ENCODE data around the gene ZBTB17. TPM values are rescaled to one million over a fixed set of nuclear protein-coding genes. Genes with fewer than 3 reads are reported as not detected.

The ZBTB17 gene
- total RNA-seq, 1 donor from 2014 or later, result 14.3 TPM

GRCh38 chr1:15948595-15949452 lies 27.1 kb downstream of the ZBTB17 start:
- DNase-seq (ENCODE audit: low spot score) (no peak), ATAC-seq (no peak)

GRCh38 chr1:15948091-15948591 lies 27.8 kb downstream of the ZBTB17 start:
- ATAC-seq (no peak), DNase-seq (ENCODE audit: low spot score) (no peak)

GRCh38 chr1:15947382-15948090 lies 28.4 kb downstream of the ZBTB17 start:
- no peak for ATAC-seq
- peak; percentile 33 for DNase-seq (ENCODE audit: low spot score)

GRCh38 chr1:15946571-15947381 lies 29.1 kb downstream of the ZBTB17 start:
- DNase-seq (ENCODE audit: low spot score) (peak; percentile 41), ATAC-seq (no peak)

GRCh38 chr1:15945832-15946448 lies 30.0 kb downstream of the ZBTB17 start:
- ATAC-seq, result no peak
- DNase-seq (ENCODE audit: low spot score), result no peak

GRCh38 chr1:15945011-15945831 lies 30.7 kb downstream of the ZBTB17 start:
- no peak for ATAC-seq
- DNase-seq (ENCODE audit: low spot score), result peak; percentile 45

GRCh38 chr1:15944308-15945010 lies 31.4 kb downstream of the ZBTB17 start:
- ATAC-seq (no peak), DNase-seq (ENCODE audit: low spot score) (no peak)

GRCh38 chr1:15943992-15944307 lies 32.0 kb downstream of the ZBTB17 start:
- ATAC-seq, result no peak
- DNase-seq (ENCODE audit: low spot score), result peak; percentile 41

- ATAC-seq (no peak), DNase-seq (ENCODE audit: low spot score) (peak; percentile 42)
These were observed 32.4 kb downstream of the ZBTB17 start for GRCh38 chr1:15943328-15943991.

- DNase-seq (ENCODE audit: low spot score) (peak; percentile 39), ATAC-seq (no peak)
These were observed 33.1 kb downstream of the ZBTB17 start for GRCh38 chr1:15942661-15943327.

- peak; percentile 53 for ATAC-seq
- peak; percentile 53 for DNase-seq (ENCODE audit: low spot score)
These were observed 33.8 kb downstream of the ZBTB17 start for GRCh38 chr1:15941899-15942660.

- DNase-seq (ENCODE audit: low spot score), result peak; percentile 45
- no peak for ATAC-seq
These were observed 34.7 kb downstream of the ZBTB17 start for GRCh38 chr1:15941044-15941840.

GRCh38 chr1:15940110-15941043 lies 35.5 kb downstream of the ZBTB17 start:
- ATAC-seq, result no peak
- DNase-seq (ENCODE audit: low spot score), result no peak

- DNase-seq (ENCODE audit: low spot score) (peak; percentile 54), ATAC-seq (peak; percentile 70)
These were observed 36.5 kb downstream of the ZBTB17 start for GRCh38 chr1:15939181-15940109.

Measured in left lobe of liver (tissue), 2 donors.